ENCODE results near the gene MT1X.

The MT1X gene

DNA sequence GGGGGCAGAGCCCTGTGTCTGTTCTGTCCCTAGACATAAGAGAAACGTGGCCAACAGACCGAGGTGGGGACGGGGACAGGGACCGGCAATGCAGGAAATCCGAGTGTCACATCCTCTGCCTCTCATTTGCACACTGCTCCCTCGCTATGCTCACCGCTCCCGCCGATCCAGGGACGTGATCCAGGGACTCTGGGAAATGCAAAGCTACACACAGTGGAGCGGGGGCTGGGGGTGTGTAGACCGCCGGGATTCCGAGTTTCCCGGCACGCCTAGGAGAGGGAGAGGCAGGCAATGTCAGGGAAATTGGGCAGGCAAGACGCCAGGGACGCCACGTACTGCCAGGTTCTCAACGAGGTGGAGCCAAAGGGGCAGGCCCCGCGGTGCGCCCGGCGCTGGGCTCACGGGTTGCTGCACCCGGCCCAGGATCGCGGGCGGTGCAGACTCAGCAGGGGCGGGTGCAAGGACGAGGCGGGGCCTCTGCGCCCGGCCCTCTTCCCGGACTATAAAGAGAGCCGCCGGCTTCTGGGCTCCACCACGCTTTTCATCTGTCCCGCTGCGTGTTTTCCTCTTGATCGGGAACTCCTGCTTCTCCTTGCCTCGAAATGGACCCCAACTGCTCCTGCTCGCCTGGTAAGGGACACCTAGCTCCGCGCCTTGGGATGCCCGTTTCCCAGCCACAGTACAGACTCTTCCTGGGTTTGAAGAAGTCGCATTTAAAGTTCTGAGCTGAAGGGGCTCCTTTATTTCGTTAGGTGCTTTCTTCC lies at the start of gene MT1X:
Gene MT1X (plus strand): TSS at position 532 of the 764 bp plus-strand sequence. CDS start 71 bp downstream, at position 603.
- peak; percentile 81 for DNase-seq (ENCODE audit: low spot score)

DNA sequence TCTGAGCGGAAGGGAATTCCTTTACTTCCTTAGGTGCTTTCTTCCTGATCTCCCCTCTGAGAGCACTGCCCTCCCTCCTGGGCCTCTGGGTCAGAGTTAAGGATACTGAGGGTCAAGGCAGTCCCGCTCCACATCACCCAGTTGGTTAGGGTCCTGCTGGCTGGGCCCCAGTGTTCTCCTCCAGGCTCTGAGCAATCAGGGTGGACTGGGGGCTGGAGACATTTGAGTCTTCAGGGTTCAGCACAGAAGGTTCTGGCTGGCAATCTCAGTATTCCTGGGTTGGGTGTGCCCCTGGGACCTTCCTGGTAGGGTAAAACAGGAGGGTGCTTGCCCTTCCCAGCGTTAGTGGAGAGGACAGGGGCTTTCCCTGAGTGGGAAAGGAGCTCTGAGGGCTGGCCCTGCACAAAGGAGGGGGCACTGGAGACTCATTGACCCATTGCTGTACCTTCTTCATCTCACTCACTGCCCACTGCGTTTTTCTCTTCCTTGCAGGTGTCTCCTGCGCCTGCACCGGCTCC lies 49.4 kb upstream of the MT1X start:
- no peak for DNase-seq (ENCODE audit: low spot score)

DNA sequence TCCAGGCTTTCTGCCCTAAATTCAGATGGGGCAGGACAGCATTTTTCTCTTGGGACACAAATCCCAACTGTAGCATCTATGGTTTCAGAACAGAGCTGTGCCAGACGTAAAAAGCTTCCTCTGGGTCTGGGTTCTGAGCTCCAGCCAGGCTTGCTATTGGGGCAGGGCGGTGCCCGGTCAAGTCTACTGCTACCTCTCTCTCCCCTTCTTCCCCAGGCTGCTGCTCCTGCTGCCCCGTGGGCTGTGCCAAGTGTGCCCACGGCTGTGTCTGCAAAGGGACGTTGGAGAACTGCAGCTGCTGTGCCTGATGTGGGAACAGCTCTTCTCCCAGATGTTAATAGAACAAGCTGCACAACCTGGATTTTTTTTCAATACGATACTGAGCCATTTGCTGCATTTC lies 48.7 kb upstream of the MT1X start:
- DNase-seq (ENCODE audit: low spot score): no peak

DNA sequence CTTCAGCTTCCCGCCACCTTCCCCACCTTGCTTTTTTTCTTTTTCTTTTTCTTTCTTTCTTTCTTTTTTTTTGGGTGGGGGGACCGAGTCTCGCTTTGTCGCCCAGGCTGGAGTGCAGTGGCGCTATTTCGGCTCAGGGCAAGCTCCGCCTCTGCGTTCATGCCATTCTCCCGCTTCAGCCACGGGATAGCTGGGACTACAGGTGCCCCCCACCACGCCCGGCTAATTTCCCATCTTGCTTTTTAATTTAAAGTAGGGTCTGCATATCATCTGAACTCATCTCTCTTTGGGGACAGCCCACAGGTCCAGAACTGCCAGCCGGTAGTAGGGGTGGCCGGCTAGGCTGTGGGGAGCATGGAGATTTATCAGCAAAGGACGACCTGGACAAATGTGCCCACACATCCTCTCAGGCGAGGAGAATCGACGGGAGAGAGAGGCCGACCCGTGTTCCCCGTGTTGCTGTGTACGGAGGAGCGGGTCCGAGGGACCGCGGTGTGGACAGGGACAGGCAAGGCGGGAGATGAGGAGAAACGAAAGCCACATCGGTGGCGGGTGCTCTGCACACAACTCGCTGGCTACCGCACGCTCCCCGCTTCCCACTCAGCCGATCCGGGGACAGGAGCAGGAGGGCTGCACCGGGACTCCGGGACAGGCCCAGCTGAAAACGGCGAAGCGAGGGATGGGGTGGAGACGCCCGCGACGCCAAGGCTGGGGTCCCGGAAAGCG lies 47.4 kb upstream of the MT1X start:
- DNase-seq (ENCODE audit: low spot score): no peak

DNA sequence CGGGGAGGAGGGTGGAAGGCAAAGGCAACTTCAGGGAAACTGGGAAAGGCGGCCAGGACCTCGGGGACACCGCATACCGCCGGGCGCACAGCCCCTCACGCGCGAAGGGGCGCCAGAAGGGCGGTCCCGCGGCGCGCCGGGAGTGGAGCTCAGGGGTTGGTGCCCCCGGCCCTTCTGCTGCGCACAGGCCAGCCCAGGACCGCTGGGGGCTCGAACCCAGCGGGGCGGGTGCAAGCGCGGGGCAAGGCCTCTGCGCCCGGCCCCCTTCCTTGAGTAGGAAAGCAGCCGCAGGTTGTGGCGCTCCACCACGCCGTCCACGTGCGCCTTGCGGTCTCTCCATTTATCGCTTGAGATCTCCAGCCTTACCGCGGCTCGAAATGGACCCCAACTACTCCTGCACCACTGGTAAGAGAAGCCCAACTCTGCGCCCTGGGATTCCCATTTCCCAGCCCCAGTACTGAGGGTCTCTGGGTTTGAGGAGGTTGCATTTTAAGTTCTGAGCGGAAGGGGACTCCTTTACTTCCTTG lies 46.8 kb upstream of the MT1X start:
- no peak for DNase-seq (ENCODE audit: low spot score)

DNA sequence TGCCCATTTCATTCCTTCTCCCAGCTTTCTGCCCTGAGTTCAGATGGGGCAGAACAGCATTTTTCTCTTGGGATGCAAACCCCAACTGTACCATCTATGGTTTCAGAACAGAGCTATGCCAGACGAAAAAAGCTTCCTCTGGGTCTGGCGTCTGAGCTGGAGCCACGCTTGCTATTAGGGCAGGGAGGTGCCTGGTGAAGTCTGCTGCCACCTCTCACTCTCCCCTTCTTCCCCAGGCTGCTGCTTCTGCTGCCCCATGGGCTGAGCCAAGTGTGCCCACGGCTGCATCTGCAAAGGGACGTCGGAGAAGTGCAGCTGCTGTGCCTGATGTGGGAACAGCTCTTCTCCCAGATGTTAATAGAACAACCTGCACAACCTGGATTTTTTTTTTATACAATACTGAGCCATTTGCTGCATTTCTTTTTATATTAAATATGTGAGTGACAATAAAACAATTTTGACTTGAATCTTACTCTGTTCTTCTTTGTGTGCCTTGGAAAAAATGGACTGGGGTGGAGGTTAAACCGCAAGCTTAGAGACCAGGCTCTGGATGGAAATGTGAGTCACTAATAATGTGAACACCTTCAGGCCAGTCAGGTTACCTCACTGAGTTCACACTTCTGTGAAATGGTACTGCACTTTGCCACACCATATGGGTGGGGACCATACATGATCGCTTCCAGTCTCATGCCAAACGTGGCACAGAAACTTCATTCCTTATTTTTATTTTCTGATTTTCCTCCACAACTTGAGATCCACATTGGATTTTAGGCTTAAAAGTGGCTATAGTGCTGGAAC lies 45.5 kb upstream of the MT1X start:
- no peak for DNase-seq (ENCODE audit: low spot score)

DNA sequence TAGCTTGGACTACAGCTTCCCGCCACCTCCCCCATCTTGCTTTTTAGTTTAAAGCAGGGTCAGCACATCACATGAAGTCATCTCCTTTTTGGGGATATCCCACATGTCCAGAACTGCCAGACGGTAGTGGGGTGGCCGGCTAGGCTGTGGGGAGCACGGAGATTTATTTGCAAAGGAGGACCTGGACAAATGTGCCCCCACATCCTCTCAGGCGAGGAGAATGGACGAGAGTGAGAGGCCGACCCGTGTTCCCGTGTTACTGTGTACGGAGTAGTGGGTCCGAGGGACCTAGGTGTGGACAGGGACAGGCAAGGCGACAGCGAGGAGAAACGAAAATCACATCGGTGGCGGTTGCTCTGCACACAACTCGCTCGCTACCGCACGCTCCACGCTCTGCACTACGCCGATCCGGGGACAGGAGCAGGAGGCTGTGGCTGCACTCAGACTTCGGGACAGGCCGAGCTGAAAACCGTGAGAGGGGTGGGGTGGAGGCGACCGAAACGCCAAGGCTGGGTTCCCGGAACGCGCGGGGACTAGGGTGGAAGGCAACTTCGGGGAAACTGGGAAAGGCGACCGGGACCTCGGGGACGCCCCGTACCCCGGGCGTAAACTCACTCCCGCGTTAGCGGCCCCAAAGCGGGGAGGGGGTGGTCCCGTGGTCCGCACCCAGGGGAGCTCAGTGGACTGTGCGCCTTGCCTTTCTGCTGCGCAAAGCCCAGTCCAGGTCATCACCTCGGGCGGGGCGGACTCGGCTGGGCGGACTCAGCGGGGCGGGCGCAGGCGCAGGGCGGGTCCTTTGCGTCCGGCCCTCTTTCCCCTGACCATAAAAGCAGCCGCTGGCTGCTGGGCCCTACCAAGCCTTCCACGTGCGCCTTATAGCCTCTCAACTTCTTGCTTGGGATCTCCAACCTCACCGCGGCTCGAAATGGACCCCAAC lies 44.2 kb upstream of the MT1X start, which contains the start of gene MT1A:
Gene MT1A (plus strand): TSS at position 853 of the 937 bp plus-strand sequence. CDS start 73 bp downstream, at position 926.
- DNase-seq (ENCODE audit: low spot score): no peak

DNA sequence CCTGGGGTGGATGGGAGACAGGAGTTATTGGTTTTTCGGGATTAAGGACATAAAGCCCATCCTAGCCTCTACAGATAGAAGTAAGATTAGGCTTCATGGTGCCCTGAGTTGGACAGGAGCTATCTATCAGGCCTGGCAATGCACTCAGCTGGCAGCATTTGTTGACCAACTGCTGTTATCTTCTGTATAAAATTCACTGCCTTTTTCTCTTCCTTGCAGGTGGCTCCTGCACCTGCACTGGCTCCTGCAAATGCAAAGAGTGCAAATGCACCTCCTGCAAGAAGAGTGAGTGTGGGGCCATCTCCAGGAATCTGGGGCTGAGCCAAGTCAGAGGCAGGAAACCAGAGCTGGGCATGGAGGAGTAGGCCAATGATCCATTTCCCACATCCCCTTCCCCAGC lies 43.2 kb upstream of the MT1X start:
- DNase-seq (ENCODE audit: low spot score): no peak

DNA sequence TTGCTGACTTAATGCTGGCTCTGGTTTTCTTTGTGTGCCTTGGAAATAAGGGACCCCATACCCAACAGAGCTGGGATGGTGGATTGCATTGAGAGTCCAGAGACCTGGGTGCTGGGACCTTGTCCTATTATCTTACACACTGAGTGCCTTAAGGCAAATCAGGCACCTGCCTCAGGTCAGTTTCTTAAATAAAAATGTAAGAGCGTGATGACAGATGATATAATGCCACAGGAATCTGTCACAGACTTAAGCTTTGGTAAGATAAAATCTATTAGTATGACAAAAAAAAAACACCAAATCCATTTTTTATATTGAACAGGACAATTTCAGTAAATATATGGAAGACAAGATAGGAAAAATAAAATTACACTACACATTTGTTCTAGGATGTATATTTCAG lies 42.2 kb upstream of the MT1X start:
- DNase-seq (ENCODE audit: low spot score): no peak

DNA sequence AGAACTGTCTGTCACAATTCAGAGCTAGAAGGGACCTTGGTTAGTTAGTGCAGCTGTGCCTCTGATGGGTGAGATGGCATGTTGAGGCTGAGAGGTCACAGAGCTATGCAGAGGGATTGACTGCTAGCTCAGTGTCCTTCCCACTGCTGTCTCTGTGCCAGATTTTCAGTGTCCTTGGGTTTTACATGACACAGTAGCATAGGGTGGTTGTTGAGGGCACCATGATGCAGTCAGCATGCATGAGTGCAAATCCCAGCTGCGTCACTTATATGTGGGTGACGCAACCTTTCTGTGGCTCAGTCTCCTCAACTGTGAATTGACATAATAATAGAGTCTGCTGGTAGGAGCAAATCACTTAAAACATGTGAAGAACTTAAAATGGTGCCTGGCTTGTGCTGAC lies 41.1 kb upstream of the MT1X start:
- no peak for DNase-seq (ENCODE audit: low spot score)

DNA sequence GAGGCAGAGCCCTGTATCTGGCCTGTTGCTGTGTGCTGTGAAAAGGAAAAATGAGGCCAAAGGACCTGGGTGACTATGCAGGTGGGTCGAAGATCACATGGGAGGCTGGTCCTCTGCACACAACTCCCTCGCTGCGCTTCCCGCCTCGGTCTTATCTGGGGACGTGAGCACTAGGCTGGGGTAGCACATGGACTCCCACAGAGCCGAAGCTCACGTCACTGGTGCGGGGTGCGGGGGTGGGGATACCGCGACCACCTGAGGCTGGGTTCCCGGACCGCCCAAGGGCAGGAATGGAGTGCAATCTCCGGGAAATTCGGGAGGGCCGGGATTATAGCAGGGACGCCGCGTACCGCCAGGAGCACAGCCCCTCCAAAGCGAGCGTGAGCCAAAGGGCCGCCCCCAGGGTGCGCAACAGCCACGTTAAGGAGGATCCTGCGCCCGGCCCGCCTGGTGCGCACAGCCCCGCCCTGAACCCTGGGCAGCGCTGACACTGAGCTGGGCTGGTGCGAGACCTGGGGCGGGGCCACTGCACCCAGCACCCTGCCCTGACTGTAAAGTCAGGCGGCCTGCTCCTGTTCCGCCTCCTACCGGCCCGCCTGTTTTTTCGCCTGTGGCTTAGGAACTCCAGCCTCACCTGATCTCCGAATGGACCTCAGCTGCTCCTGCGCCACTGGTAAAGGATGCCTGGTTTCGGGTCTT lies 39.0 kb upstream of the MT1X start:
- peak; percentile 57 for DNase-seq (ENCODE audit: low spot score)

DNA sequence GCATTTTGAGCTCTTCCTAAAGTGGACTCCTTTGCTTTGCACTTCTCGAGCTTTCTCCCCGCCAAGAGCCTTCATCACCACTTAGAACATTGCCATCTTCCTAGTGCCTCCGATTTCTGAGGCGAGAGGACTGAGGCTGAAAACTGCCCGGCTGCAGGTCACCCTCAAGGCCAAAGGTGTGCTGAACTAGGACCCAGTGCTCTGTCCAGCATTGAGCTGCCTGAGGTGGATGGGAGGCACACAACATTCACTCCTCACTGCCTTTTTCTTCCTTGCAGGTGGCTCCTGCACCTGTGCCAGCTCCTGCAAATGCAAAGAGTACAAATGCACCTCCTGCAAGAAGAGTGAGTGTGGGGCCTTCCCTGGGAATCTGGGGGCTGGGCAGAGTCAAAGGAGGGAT lies 38.4 kb upstream of the MT1X start:
- no peak for DNase-seq (ENCODE audit: low spot score)

DNA sequence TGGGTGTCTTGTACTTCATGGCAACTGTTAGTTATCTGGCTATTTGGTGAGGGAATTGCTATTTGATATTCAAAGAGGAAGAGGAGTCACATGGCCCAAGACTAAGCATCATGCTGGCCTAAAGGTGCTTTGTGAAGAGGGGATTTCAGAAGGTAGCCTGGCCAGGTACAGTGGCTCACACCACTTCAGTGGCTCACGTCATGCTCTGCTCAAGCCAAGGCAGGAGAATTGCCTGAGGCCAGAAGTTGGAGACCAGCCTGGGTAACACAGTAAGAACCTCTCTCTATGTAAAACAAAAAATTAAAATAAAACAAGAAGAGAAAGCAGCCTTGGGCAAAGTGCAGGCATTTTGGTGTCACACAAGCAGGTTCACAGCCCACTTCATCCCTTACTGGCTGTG lies 37.0 kb upstream of the MT1X start:
- no peak for DNase-seq (ENCODE audit: low spot score)

DNA sequence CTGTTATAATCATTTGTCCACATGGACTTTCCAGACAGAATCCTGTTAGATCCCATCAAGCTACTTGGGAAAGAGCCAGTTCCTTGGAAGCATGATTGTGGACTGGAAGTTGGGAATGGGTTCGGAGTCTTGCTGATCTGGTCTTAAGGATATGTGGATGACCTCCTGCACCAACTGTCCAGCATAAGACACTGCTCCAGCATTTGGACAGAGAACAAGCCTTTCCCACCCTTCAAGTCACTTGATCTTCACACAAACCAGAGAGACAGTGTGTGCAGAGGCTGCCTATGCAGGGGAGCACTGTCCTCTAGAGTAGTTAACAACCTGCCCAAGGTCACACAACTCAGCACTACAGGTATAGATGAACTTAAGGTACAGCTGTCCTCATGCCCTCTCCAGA lies 36.4 kb upstream of the MT1X start:
- DNase-seq (ENCODE audit: low spot score): no peak

DNA sequence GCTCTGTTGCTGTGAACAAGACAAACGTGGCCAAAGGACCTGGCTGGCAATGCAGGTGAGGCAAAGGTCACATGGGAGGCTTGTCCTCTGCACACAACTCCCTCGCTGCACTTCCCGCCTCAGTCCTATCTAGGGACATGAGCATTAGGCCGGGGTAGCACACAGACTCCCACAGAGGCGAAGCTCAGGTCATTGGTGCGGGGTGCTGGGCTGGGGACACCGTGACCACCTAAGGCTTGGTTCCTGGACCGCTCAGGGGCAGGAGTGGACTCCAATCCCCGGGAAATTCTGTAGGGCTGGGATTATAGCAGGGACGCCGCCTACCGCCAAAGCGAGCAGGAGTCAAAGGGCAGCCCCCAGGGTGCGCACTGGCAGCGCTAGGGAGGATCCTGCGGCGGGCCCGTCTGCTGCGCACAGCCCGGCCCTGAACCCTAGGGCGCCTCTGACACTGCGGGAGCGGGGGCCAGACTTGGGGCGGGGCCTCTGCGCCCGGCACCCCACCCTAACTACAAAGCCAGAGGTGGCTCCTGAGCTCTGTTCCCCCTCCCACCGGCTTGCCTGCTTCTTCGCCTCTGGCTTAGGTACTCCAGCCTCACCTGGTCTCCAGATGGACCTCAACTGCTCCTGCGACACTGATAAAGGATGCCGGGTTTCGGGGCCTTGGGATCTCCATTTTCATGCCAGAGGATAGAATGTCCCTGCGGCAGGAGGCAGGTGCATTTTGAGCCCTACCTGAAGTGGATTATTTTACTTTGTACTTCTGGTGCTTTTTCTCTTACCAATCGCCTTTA lies 34.4 kb upstream of the MT1X start:
- DNase-seq (ENCODE audit: low spot score): no peak

DNA sequence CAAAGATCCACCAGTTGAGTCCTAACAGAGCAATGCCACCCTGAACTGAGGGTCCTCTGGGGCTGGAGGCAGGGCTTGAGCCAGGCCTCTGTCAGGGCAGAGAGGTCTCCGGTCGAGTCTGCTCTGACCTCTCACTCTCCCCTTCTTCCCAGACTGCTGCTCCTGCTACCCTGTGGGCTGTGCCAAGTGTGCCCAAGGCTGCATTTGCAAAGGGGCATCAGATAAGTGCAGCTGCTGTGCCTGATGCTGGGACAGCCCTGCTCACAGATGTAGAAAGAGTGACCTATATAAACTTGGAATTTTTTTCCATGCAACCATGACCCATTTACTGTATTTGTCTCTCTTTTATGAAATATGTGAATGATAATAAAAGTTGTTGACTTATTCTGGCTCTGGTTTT lies 33.0 kb upstream of the MT1X start:
- no peak for DNase-seq (ENCODE audit: low spot score)

DNA sequence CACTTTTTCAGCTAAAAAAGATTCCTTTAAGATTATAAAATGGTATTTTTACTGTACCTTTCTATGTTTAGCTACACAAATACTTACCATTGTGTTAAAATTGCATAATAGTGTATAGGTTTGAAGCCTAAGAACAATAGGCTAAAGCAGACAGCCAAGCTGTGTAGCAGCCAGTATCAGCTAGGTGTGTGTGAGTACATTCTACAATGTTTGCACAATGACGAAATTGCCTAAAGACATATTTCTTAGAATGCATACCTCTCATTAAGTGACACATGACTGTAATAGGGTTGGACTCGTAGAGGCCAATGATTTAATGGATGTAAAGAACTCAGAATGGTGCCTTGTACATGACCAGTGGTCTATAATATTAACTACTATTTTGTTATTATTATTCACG lies 32.5 kb upstream of the MT1X start:
- DNase-seq (ENCODE audit: low spot score): no peak

DNA sequence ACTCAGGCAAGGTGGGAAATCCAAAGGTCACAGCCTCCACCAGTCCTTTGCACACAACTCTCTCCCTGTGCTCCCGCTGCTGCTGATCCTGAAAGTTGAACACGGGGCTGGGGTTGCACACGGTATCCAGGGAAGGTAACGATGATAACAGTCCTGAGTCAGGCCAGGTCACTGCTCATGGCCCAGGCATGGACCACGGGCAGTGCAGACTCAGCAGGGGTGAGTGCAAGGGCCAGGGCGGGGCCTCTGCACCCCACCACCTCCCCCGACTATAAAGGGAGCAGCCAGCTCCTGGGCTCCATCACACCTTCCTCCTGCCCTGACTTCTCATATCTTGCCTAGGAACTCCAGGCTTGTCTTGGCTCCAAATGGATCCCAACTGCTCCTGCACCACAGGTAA lies 30.7 kb upstream of the MT1X start, which contains the start of gene MT1B:
Gene MT1B (plus strand): TSS at position 301 of the 400 bp plus-strand sequence. CDS start 68 bp downstream, at position 369.
- DNase-seq (ENCODE audit: low spot score): no peak

DNA sequence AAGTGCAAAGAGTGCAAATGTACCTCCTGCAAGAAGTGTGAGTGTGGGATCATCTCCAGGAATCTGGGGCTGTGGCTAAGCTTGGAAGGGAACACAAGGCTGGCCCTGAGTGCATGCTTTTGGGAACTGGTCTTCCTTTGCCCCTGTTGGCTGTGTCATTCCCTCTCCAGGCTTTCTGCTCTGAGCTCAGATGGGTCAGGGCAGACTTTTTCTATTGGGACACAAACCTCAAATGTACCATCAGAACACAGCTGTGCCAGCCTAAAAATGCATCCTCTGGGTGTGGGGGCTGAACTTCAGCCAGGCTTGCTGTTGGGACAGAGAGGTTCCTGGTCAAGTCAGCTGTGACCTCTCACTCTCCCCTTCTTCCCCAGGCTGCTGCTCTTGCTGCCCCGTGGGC lies 29.7 kb upstream of the MT1X start:
- DNase-seq (ENCODE audit: low spot score): no peak

DNA sequence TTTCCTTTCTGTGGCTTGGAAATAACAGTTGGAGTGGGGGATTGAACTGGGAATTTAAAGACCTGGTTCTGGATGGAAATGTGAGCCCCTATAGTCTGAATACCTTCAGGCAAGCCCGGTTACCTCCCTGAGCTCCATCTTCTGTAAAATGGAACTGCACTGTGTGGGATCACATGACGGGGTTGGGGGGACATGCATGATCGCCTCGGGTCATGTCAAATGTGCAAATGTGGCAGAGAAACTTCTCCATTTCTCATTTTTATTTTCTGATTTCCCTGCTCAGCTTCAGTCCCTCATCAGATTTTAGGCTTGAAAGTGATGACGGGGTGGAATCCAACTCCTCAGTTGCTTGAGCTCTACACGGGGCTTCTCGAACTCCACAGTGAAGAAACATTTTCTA lies 29.1 kb upstream of the MT1X start:
- no peak for DNase-seq (ENCODE audit: low spot score)

Data from germinal center (tissue), 1 donor.